SH-SY5Y (cell line): ENCODE measurements around the gene ASIC1.

ENCODE experiments used
- GATA2 ChIP-seq: IDR thresholded peaks from 2 replicates; pipeline ENCODE4 v1.6.1; 2011; ENCODE audit warnings: mild to moderate bottlenecking, low read depth, low read length
- GATA3 ChIP-seq: IDR thresholded peaks from 2 replicates; pipeline ENCODE4 v1.6.1; 2011; ENCODE audit warnings: low read depth, mild to moderate bottlenecking, low read length, moderate library complexity

The ASIC1 gene

GRCh38 chr12:50100561-50100960, 43.2 kb downstream of the ASIC1 start:
- TF ChIP-seq GATA3 (no peak), GATA2 (no peak)

- TF ChIP-seq GATA2 (no peak), GATA3 (no peak)
Observed at GRCh38 chr12:50101663-50102062, 44.3 kb downstream of the ASIC1 start.

GRCh38 chr12:50102131-50102531, 44.7 kb downstream of the ASIC1 start:
- TF ChIP-seq GATA2 = no peak

- TF ChIP-seq GATA2 (no peak), GATA3 (no peak)
Observed at GRCh38 chr12:50102646-50103309, 45.4 kb downstream of the ASIC1 start.

- TF ChIP-seq GATA2 (no peak), GATA3 (no peak)
Observed at GRCh38 chr12:50103351-50103750, 46.0 kb downstream of the ASIC1 start.

- TF ChIP-seq GATA3 (no peak), GATA2 (no peak)
Observed at GRCh38 chr12:50103767-50104321, 46.4 kb downstream of the ASIC1 start, which contains the start of gene GPD1. TSS of gene GPD1 (plus strand) at chr12:50104008. CDS start at chr12:50104051, 43 bp downstream.

GRCh38 chr12:50104417-50105366, 47.3 kb downstream of the ASIC1 start:
- TF ChIP-seq GATA3 (no peak), GATA2 (no peak)

- no peak for TF ChIP-seq GATA3
- TF ChIP-seq GATA2 = no peak
Observed at GRCh38 chr12:50105913-50106450, 48.6 kb downstream of the ASIC1 start.

GRCh38 chr12:50106907-50107306, 49.5 kb downstream of the ASIC1 start:
- TF ChIP-seq GATA3 (no peak), GATA2 (no peak)

- no peak for TF ChIP-seq GATA3
- TF ChIP-seq GATA2 = no peak
Observed at GRCh38 chr12:50107416-50108268, 50.2 kb downstream of the ASIC1 start.

GRCh38 chr12:50109319-50109718, 51.9 kb downstream of the ASIC1 start:
- TF ChIP-seq GATA2 = no peak

GRCh38 chr12:50110127-50110761, 52.8 kb downstream of the ASIC1 start:
- no peak for TF ChIP-seq GATA2
- no peak for TF ChIP-seq GATA3

GRCh38 chr12:50110762-50111351, 53.5 kb downstream of the ASIC1 start:
- TF ChIP-seq GATA2 (no peak), GATA3 (no peak)
